SK-N-SH (cell line): ENCODE data around the gene GPC5. TPM values are rescaled to one million over a fixed set of nuclear protein-coding genes. Genes with fewer than 3 reads are reported as not detected.

ENCODE experiments used
- CTCF ChIA-PET: fragments of 300-600, 350-600 bp; formaldehyde crosslinking; extraction: SDS; loops from one replicate; lab custom pipeline; 2021; lab: Yijun Ruan, JAX
- POLR2A ChIA-PET: fragments of 350-600 bp; sonication (Branson Sonifier 250); formaldehyde crosslinking; extraction: SDS; loops from one replicate; lab custom pipeline; 2020; ENCODE audit warnings: antibody characterized with exemption, inconsistent platforms; lab: Yijun Ruan, JAX
- DNase-seq: peaks from one replicate; pipeline ENCODE4 v3.0.0; 2012
- H2AFZ ChIP-seq: fragments of 200-600 bp; sonication (generic); 2 replicates; pipeline ENCODE4 v1.8.1; 2016; ENCODE audit warnings: antibody characterized with exemption, mild to moderate bottlenecking, low read depth
- H3F3A ChIP-seq: fragments of 200-600 bp; sonication (generic); replicated peaks from 2 replicates; pipeline ENCODE3; 2016; ENCODE audit warnings: antibody characterized with exemption, mild to moderate bottlenecking; ENCODE audit not compliant: insufficient read depth
- H3K27ac ChIP-seq, 2 experiments: fragments of 200-500 bp in 1 of 2; fragments of 200-600 bp in 1 of 2; sonication (Bioruptor generic) in 1 of 2; sonication (generic), shearing (Covaris generic) in 1 of 2; 2 replicates each; pipeline versions ENCODE4 v1.5.1 to v1.6.1; 2014 to 2016; ENCODE audit warnings: low read depth in 2 of 2, inconsistent platforms in 1 of 2, low read length in 1 of 2, mild to moderate bottlenecking in 1 of 2, mixed read lengths in 1 of 2
- H3K27me3 ChIP-seq: fragments of 200-600 bp; sonication (generic), shearing (Covaris generic); 2 replicates; pipeline ENCODE4 v1.6.1; 2016; ENCODE audit warnings: mixed run types; ENCODE audit not compliant: insufficient read depth
- H3K36me3 ChIP-seq, 2 experiments: fragments of 200-500 bp in 1 of 2; fragments of 200-600 bp in 1 of 2; sonication (Bioruptor generic) in 1 of 2; sonication (generic) in 1 of 2; replicated peaks in 1 of 2; 2 replicates each; pipeline versions ENCODE3 to v1.5.1; 2014 to 2016; ENCODE audit warnings: low read length in 1 of 2, mild to moderate bottlenecking in 1 of 2; ENCODE audit not compliant: insufficient read depth in 2 of 2, control insufficient read depth in 1 of 2
- H3K4me1 ChIP-seq, 2 experiments: fragments of 200-500 bp in 1 of 2; fragments of 200-600 bp in 1 of 2; sonication (Bioruptor generic) in 1 of 2; sonication (generic), shearing (Covaris generic) in 1 of 2; 2 replicates each; pipeline versions ENCODE4 v1.5.1 to v1.6.1; 2014 to 2016; ENCODE audit warnings: low read depth in 1 of 2, low read length in 1 of 2, mixed run types in 1 of 2; ENCODE audit not compliant: insufficient read depth in 2 of 2, control insufficient read depth in 1 of 2
- H3K4me2 ChIP-seq: fragments of 200-600 bp; sonication (generic), shearing (Covaris generic); 2 replicates; pipeline ENCODE4 v1.6.1; 2017; ENCODE audit warnings: mixed run types
- H3K4me3 ChIP-seq, 2 experiments: fragments of 200-500 bp in 1 of 2; fragments of 200-600 bp in 1 of 2; sonication (Bioruptor generic) in 1 of 2; sonication (generic), shearing (Covaris generic) in 1 of 2; 2 replicates each; pipeline versions ENCODE4 v1.5.1 to v1.8.1; 2014 to 2016; ENCODE audit warnings: low read depth in 2 of 2, inconsistent platforms in 1 of 2, low read length in 1 of 2, mild to moderate bottlenecking in 1 of 2, mixed read lengths in 1 of 2, moderate library complexity in 1 of 2
- H3K79me2 ChIP-seq: fragments of 200-600 bp; sonication (generic); 2 replicates; pipeline ENCODE4 v1.8.1; 2017; ENCODE audit warnings: mild to moderate bottlenecking; ENCODE audit not compliant: insufficient read depth
- H3K9ac ChIP-seq: fragments of 200-600 bp; sonication (generic); 2 replicates; pipeline ENCODE4 v1.6.1; 2017; ENCODE audit warnings: mixed run types
- H3K9me2 ChIP-seq: fragments of 200-600 bp; sonication (generic); 2 replicates; pipeline ENCODE4 v1.6.1; 2017; ENCODE audit warnings: mixed run types
- H3K9me3 ChIP-seq: fragments of 200-600 bp; sonication (generic); 2 replicates; pipeline ENCODE4 v1.6.1; 2017; ENCODE audit warnings: mixed run types, mild to moderate bottlenecking, moderate library complexity
- H4K20me1 ChIP-seq: fragments of 200-600 bp; sonication (generic); 2 replicates; pipeline ENCODE4 v1.6.1; 2017; ENCODE audit warnings: mild to moderate bottlenecking, mixed run types; ENCODE audit not compliant: insufficient read depth
- ELF1 ChIP-seq: IDR thresholded peaks from 2 replicates; pipeline ENCODE4 v1.4.0; 2012
- FOSL2 ChIP-seq: IDR thresholded peaks from 2 replicates; pipeline ENCODE4 v1.4.0; 2012; ENCODE audit warnings: low read depth, mild to moderate bottlenecking, moderate library complexity, borderline replicate concordance
- FOXM1 ChIP-seq: IDR thresholded peaks from 2 replicates; pipeline ENCODE4 v1.4.0; 2012; ENCODE audit warnings: low read depth, mild to moderate bottlenecking
- GATA2 ChIP-seq: sonication (generic); formaldehyde crosslinking; IDR thresholded peaks from 2 replicates; pipeline ENCODE4 v1.5.0; 2020; ENCODE audit warnings: mild to moderate bottlenecking, missing genetic modification reagents
- JUND ChIP-seq: IDR thresholded peaks from 2 replicates; pipeline ENCODE4 v1.4.0; 2012
- MXI1 ChIP-seq: IDR thresholded peaks from 2 replicates; pipeline ENCODE4 v1.6.1; 2012; ENCODE audit warnings: mild to moderate bottlenecking, low read depth, low read length, improper control_type of control experiment
- POLR2AphosphoS5 ChIP-seq: IDR thresholded peaks from 2 replicates; pipeline ENCODE4 v1.6.1; 2012; ENCODE audit warnings: low read depth, low read length
- RAD21 ChIP-seq: IDR thresholded peaks from 2 replicates; pipeline ENCODE4 v1.6.1; 2012; ENCODE audit warnings: mild to moderate bottlenecking, low read length
- RCOR1 ChIP-seq: fragments of 150-350 bp; IDR thresholded peaks from 2 replicates; pipeline ENCODE4 v1.6.1; 2017; ENCODE audit warnings: antibody characterized with exemption, low read length
- SMC3 ChIP-seq: IDR thresholded peaks from 2 replicates; pipeline ENCODE4 v1.6.1; 2012; ENCODE audit warnings: low read depth, low read length, improper control_type of control experiment
- TCF12 ChIP-seq: IDR thresholded peaks from 2 replicates; pipeline ENCODE4 v1.4.0; 2012
- YY1 ChIP-seq: IDR thresholded peaks from 2 replicates; pipeline ENCODE4 v1.4.0; 2012; ENCODE audit warnings: low read depth, mild to moderate bottlenecking
- WGBS: methylation state at CpG from one replicate; pipeline ENCODE4 v1.1.6; 2017; ENCODE audit warnings: low lambda C conversion rate; 5-methylcytosine and 5-hydroxymethylcytosine counted together
- polyA plus RNA-seq, 3 experiments: library from polyadenylated mRNA; depleted of rRNA; stranded (reverse); fragments of >200 nt; gene quantifications; 2 replicates each; pipeline ENCODE4 v1.2.3, GENCODE V29; 2012
- TF ChIP-seq, protein P1 (sequence below): IDR thresholded peaks from 2 replicates; pipeline ENCODE4 v1.6.1; 2012; ENCODE audit warnings: mild to moderate bottlenecking, low read depth, low read length, moderate library complexity
- TF ChIP-seq, protein P2 (sequence below): fragments of 200-600 bp; sonication (generic); IDR thresholded peaks from 2 replicates; pipeline ENCODE4 v1.6.1; 2017; ENCODE audit warnings: antibody characterized with exemption, mild to moderate bottlenecking, moderate library complexity
- TF ChIP-seq, protein P3 (sequence below): IDR thresholded peaks from 2 replicates; pipeline ENCODE4 v1.4.0; 2012; ENCODE audit warnings: low read depth, borderline replicate concordance
- TF ChIP-seq, protein P4 (sequence below): IDR thresholded peaks from 2 replicates; pipeline ENCODE4 v1.4.0; 2012; ENCODE audit warnings: low read depth

GPC5 gene
- polyA plus RNA-seq, 1 of the 3 experiments (the other 2 are of a cell fraction): 0.03 TPM

DNA sequence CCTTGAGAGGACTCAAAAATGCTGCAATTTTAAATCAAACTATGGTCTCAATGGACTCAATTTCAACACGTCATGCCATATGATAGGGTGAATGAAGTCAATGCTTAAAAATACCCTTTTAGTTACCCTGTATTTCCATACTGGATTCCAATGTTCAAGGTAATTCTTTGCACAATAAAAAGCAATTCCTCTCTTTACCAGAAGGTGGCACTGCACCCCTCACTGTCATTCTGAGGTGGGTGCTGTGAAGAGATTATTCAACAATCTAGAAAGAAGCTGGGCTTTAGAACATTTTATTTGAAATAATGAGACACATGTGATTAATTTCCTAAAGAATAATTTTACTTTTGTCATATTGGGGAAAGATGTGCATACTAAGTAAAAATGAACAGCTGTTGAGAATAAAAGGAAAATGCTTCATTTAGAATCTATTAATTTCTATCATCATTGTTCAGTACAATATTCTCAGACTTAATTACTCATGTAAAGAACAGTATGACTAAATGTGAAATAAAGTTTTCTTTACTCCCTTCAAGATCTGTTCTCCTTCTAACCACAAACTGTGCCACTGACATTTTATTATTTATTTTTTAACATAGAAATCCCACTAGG, 789.1 kb downstream of the GPC5 start:
- Histone ChIP-seq H3K9me3 (no peaks in the 10 kb centered on the region), H4K20me1 (no peaks in the 10 kb centered on the region), H3K79me2 (no peaks in the 10 kb centered on the region), H3K27ac (no peak overlapping the region), H3F3A (no peaks in the 10 kb centered on the region), H3K27me3 (no peaks in the 10 kb centered on the region), H2AFZ (no peak overlapping the region), H3K9ac (no peak overlapping the region), H3K4me3 (peak overlapping the region in 1 of 2 experiments; percentile 28; a peak in 1 of 4 replicates), H3K4me2 (no peak overlapping the region), H3K36me3 (no peaks in the 10 kb centered on the region), H3K9me2 (no peaks in the 10 kb centered on the region), H3K4me1 (no peaks in the 10 kb centered on the region)
- ChIA-PET CTCF (interaction anchor here (0.6 to 1.8 kb wide), 24 partner anchors 8 to 1270 kb away, joined by 3 to 11 read pairs (median 4); partner anchors contain the start of gene GPC6), POLR2A (no interaction called here)
- WGBS: 7% methylated on average over 1 of the region's 1 CpG
- TF ChIP-seq, protein P1, sequence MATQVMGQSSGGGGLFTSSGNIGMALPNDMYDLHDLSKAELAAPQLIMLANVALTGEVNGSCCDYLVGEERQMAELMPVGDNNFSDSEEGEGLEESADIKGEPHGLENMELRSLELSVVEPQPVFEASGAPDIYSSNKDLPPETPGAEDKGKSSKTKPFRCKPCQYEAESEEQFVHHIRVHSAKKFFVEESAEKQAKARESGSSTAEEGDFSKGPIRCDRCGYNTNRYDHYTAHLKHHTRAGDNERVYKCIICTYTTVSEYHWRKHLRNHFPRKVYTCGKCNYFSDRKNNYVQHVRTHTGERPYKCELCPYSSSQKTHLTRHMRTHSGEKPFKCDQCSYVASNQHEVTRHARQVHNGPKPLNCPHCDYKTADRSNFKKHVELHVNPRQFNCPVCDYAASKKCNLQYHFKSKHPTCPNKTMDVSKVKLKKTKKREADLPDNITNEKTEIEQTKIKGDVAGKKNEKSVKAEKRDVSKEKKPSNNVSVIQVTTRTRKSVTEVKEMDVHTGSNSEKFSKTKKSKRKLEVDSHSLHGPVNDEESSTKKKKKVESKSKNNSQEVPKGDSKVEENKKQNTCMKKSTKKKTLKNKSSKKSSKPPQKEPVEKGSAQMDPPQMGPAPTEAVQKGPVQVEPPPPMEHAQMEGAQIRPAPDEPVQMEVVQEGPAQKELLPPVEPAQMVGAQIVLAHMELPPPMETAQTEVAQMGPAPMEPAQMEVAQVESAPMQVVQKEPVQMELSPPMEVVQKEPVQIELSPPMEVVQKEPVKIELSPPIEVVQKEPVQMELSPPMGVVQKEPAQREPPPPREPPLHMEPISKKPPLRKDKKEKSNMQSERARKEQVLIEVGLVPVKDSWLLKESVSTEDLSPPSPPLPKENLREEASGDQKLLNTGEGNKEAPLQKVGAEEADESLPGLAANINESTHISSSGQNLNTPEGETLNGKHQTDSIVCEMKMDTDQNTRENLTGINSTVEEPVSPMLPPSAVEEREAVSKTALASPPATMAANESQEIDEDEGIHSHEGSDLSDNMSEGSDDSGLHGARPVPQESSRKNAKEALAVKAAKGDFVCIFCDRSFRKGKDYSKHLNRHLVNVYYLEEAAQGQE: no peak
- TF ChIP-seq JUND (no peak), POLR2AphosphoS5 (no peak), GATA2 (CRISPR knock-in tag) (no peak), RAD21 (peak; percentile 93), FOSL2 (no peak), MXI1 (no peak), RCOR1 (0 out of 2 replicates have a peak, but pooled peaks have one; percentile 22), SMC3 (peak; percentile 75), YY1 (no peak)
- TF ChIP-seq, protein P2, sequence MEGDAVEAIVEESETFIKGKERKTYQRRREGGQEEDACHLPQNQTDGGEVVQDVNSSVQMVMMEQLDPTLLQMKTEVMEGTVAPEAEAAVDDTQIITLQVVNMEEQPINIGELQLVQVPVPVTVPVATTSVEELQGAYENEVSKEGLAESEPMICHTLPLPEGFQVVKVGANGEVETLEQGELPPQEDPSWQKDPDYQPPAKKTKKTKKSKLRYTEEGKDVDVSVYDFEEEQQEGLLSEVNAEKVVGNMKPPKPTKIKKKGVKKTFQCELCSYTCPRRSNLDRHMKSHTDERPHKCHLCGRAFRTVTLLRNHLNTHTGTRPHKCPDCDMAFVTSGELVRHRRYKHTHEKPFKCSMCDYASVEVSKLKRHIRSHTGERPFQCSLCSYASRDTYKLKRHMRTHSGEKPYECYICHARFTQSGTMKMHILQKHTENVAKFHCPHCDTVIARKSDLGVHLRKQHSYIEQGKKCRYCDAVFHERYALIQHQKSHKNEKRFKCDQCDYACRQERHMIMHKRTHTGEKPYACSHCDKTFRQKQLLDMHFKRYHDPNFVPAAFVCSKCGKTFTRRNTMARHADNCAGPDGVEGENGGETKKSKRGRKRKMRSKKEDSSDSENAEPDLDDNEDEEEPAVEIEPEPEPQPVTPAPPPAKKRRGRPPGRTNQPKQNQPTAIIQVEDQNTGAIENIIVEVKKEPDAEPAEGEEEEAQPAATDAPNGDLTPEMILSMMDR: peak; percentile 94
- DNase-seq: peak; percentile 64

DNA sequence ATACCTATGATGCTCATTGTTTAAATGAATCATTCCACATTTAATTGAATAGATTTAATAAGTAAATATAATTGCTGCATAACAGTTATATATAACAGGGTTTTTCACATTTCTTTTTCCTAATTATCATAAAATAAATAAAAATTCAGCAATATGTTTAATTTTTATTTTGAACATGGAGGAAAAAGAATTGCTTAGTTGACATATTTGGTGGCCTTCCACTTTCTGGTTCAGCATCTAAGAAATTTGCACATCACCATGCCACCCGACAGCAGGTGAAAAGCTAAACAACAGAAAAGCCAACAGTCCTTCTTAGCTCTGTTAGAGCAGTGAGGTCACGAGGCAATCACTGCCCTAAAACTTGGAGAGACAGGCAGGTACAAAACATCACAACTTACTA, 790.2 kb downstream of the GPC5 start:
- Histone ChIP-seq H3K79me2 (no peaks in the 10 kb centered on the region), H2AFZ (no peak overlapping the region), H4K20me1 (no peaks in the 10 kb centered on the region), H3K9me3 (no peaks in the 10 kb centered on the region), H3K9me2 (no peaks in the 10 kb centered on the region), H3K4me2 (no peak overlapping the region), H3K9ac (no peak overlapping the region), H3K27ac (no peak overlapping the region), H3K4me3 (no peak overlapping the region), H3K27me3 (no peaks in the 10 kb centered on the region), H3K4me1 (no peaks in the 10 kb centered on the region), H3K36me3 (no peaks in the 10 kb centered on the region), H3F3A (no peaks in the 10 kb centered on the region)
- ChIA-PET POLR2A (no interaction called here), CTCF (interaction anchor here (0.9 kb wide), 1 partner anchor 1038 kb away, joined by 3 read pairs; no protein-coding TSS in a partner anchor)
- WGBS: 58% methylated on average over 2 of the region's 2 CpGs
- DNase-seq: no peak
- TF ChIP-seq FOXM1 (no peak), GATA2 (CRISPR knock-in tag) (no peak), TCF12 (no peak), ELF1 (no peak)
- TF ChIP-seq, protein P3, sequence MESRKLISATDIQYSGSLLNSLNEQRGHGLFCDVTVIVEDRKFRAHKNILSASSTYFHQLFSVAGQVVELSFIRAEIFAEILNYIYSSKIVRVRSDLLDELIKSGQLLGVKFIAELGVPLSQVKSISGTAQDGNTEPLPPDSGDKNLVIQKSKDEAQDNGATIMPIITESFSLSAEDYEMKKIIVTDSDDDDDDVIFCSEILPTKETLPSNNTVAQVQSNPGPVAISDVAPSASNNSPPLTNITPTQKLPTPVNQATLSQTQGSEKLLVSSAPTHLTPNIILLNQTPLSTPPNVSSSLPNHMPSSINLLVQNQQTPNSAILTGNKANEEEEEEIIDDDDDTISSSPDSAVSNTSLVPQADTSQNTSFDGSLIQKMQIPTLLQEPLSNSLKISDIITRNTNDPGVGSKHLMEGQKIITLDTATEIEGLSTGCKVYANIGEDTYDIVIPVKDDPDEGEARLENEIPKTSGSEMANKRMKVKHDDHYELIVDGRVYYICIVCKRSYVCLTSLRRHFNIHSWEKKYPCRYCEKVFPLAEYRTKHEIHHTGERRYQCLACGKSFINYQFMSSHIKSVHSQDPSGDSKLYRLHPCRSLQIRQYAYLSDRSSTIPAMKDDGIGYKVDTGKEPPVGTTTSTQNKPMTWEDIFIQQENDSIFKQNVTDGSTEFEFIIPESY: no peak
- TF ChIP-seq, protein P4, sequence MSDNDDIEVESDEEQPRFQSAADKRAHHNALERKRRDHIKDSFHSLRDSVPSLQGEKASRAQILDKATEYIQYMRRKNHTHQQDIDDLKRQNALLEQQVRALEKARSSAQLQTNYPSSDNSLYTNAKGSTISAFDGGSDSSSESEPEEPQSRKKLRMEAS: no peak
- TF ChIP-seq, protein P2: no peak
